Measurements from ENCODE around the gene HAVCR1.

DNA sequence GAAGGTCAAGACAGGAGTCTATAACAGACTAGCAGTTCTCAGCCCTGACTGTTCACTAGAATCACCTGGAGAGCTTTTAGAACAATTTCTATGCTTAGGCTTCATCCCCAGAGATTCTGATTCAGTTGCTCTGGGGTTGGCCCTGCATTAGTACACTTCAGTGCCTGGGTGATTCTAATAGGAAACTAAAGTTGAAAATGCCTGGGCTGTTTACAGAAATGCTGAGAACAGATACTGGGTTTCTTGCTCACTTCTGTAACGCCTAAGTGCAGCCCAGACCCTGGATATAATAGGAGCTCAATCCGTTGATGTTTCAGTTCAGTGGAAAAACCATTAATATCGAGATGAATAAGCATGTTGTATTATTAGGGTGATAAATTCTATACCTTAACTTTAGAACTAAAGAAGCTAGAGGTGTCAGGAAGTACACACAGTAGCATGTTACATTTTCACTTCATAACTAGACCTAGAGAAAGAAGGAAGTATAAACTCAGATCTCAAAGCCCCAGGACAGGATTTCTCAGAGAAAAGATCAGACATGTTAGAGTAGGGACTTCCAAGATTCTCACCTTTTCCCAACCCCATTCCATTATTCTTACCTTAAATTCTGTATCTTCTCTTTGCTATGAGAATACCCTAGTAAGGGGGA lies 29.6 kb upstream of the HAVCR1 start:
- TF ChIP-seq, protein P1, sequence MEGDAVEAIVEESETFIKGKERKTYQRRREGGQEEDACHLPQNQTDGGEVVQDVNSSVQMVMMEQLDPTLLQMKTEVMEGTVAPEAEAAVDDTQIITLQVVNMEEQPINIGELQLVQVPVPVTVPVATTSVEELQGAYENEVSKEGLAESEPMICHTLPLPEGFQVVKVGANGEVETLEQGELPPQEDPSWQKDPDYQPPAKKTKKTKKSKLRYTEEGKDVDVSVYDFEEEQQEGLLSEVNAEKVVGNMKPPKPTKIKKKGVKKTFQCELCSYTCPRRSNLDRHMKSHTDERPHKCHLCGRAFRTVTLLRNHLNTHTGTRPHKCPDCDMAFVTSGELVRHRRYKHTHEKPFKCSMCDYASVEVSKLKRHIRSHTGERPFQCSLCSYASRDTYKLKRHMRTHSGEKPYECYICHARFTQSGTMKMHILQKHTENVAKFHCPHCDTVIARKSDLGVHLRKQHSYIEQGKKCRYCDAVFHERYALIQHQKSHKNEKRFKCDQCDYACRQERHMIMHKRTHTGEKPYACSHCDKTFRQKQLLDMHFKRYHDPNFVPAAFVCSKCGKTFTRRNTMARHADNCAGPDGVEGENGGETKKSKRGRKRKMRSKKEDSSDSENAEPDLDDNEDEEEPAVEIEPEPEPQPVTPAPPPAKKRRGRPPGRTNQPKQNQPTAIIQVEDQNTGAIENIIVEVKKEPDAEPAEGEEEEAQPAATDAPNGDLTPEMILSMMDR (IDR thresholded peaks at IDR 0.05), result no peak
- TF ChIP-seq POLR2AphosphoS5 (IDR thresholded peaks at IDR 0.05) (no peak), POLR2A (IDR thresholded peaks at IDR 0.05) (no peak)
